GM12878 (cell line): ENCODE results near the gene NDC1. TPM values are rescaled to one million over a fixed set of nuclear protein-coding genes. Genes with fewer than 3 reads are reported as not detected.

Experiments used
- ATAC-seq: fragments of 200-7000 bp; cut with Tn5 transposase; 3 replicates; pipeline ENCODE4 v1.9.1; 2020; ENCODE audit warnings: mild to moderate bottlenecking, moderate library complexity
- BruUV-seq: library from RNA; stranded (reverse); fragments of 400-500 nt; replicated peaks from 2 replicates; lab custom pipeline; 2021; lab: Mats Ljungman, UMichigan
- CTCF ChIA-PET: fragments of 300-600 bp; sonication (Branson Sonifier 250); formaldehyde crosslinking; extraction: SDS; loops from one replicate; lab custom pipeline; 2021; ENCODE audit warnings: inconsistent platforms; lab: Yijun Ruan, JAX
- POLR2A ChIA-PET: fragments of 350-600 bp; formaldehyde crosslinking; extraction: SDS; loops from one replicate; lab custom pipeline; 2021; ENCODE audit warnings: inconsistent platforms; lab: Charles Lee
- RAD21 ChIA-PET: fragments of 300-600 bp; sonication (Branson Sonifier 250); formaldehyde crosslinking; loops from one replicate; lab custom pipeline; 2023; ENCODE audit warnings: antibody characterized with exemption; ENCODE audit not compliant: unreplicated experiment; lab: Charles Lee
- SMC1A ChIA-PET: fragments of 300-600 bp; sonication (Branson Sonifier 250); formaldehyde crosslinking; loops from one replicate; lab custom pipeline; 2023; ENCODE audit not compliant: unreplicated experiment, uncharacterized antibody; lab: Charles Lee
- DNase-seq: peaks from one replicate; pipeline ENCODE4 v3.0.0-alpha.2; 2011; ENCODE audit warnings: low read depth, low spot score
- FAIRE-seq: peaks from 3 replicates; lab custom pipeline; 2011; peaks lifted over from hg19 to GRCh38; lab: Jason Lieb, UNC
- H2AFZ ChIP-seq: 2 replicates; pipeline ENCODE4 v1.6.0; 2011; ENCODE audit warnings: low read depth, low read length, control low read depth; ENCODE audit not compliant: control insufficient read depth
- H3K27ac ChIP-seq: 2 replicates; pipeline ENCODE4 v1.5.1; 2011; ENCODE audit warnings: control low read depth; ENCODE audit not compliant: control insufficient read depth, insufficient read depth
- H3K27me3 ChIP-seq, 2 experiments: replicated peaks in 1 of 2; 2 replicates each; pipeline versions ENCODE4 v1.6.0 to v1.6.1; 2011; ENCODE audit warnings: low read length in 1 of 2; ENCODE audit not compliant: control insufficient read depth in 2 of 2, insufficient read depth in 2 of 2
- H3K36me3 ChIP-seq, 2 experiments: 2 replicates each; pipeline ENCODE4 v1.5.1; 2011; ENCODE audit warnings: low read length in 1 of 2; ENCODE audit not compliant: control insufficient read depth in 2 of 2, insufficient read depth in 2 of 2
- H3K4me1 ChIP-seq: 2 replicates; pipeline ENCODE4 v1.6.1; 2011; ENCODE audit warnings: mild to moderate bottlenecking, low read length, moderate library complexity, mixed read lengths; ENCODE audit not compliant: control insufficient read depth, insufficient read depth
- H3K4me2 ChIP-seq: 2 replicates; pipeline ENCODE4 v1.6.0; 2011; ENCODE audit warnings: control low read depth; ENCODE audit not compliant: control insufficient read depth, insufficient read depth
- H3K4me3 ChIP-seq: fragments of 200-600 bp; sonication (generic); 2 replicates; pipeline ENCODE4 v1.5.1; 2016
- H3K79me2 ChIP-seq: 2 replicates; pipeline ENCODE4 v1.6.0; 2011; ENCODE audit warnings: low read length; ENCODE audit not compliant: control insufficient read depth, insufficient read depth
- H3K9ac ChIP-seq: 2 replicates; pipeline ENCODE4 v1.8.0; 2011; ENCODE audit warnings: low read length, control low read depth, mixed read lengths; ENCODE audit not compliant: control insufficient read depth, insufficient read depth
- H3K9me3 ChIP-seq: replicated peaks from 3 replicates; pipeline ENCODE4 v1.5.1; 2011; ENCODE audit warnings: mild to moderate bottlenecking, low read length; ENCODE audit not compliant: control insufficient read depth, insufficient read depth
- H4K20me1 ChIP-seq: 2 replicates; pipeline ENCODE4 v1.6.0; 2011; ENCODE audit not compliant: control insufficient read depth, insufficient read depth
- CTCF ChIP-seq, 3 experiments: IDR thresholded peaks in 2 of 3; conservative IDR thresholded peaks in 1 of 3; 2 replicates each; pipeline ENCODE4 v1.5.1; 2011; ENCODE audit warnings: low read depth in 3 of 3, low read length in 3 of 3, mild to moderate bottlenecking in 3 of 3, control low read depth in 2 of 3, moderate library complexity in 2 of 3, inconsistent platforms in 1 of 3, mixed read lengths in 1 of 3; ENCODE audit not compliant: control insufficient read depth in 2 of 3, insufficient read depth in 1 of 3; ENCODE audit errors: extremely low read depth in 1 of 3
- MYB ChIP-seq: fragments of 150-350 bp; IDR thresholded peaks from 2 replicates; pipeline ENCODE4 v1.6.1; 2014; ENCODE audit warnings: mild to moderate bottlenecking, low read depth, low read length, borderline replicate concordance
- RAD21 ChIP-seq: IDR thresholded peaks from 2 replicates; pipeline ENCODE4 v1.6.1; 2011; ENCODE audit warnings: mild to moderate bottlenecking, low read depth, low read length, moderate library complexity; ENCODE audit not compliant: insufficient read depth
- SMC3 ChIP-seq: IDR thresholded peaks from 2 replicates; pipeline ENCODE4 v1.6.1; 2011; ENCODE audit warnings: low read length, improper control_type of control experiment, borderline replicate concordance
- TCF7 ChIP-seq: IDR thresholded peaks from 2 replicates; pipeline ENCODE4 v1.6.1; 2014; ENCODE audit warnings: antibody characterized with exemption, borderline replicate concordance
- WGBS: methylation state at CpG from one replicate; pipeline ENCODE4 v1.1.6; 2016; ENCODE audit warnings: low lambda C conversion rate; ENCODE audit not compliant: insufficient replicate concordance, insufficient coverage; ENCODE audit errors: missing lambda C conversion rate; 5-methylcytosine and 5-hydroxymethylcytosine counted together
- in situ Hi-C: fragments of 300-500 bp; cut with MboI; formaldehyde crosslinking; loops from 9 replicates; pipeline ENCODE4 v1.14.3; 2018; ENCODE audit warnings: mixed read lengths
- intact Hi-C: fragments of 100-400 bp; cut with micrococcal nuclease; formaldehyde crosslinking; loops from one replicate; pipeline ENCODE4 v1.14.2; 2022; ENCODE audit not compliant: unreplicated experiment
- polyA plus RNA-seq, 11 experiments: library from polyadenylated mRNA; depleted of rRNA in 4 of 11; unstranded in 6 of 11; stranded (reverse) in 5 of 11; fragments of >200 nt; fragmentation: Nextera tagmentation in 4 of 11; fragmentation: Illumina TruSeq in 1 of 11; extraction: Ambion mirVana in 4 of 11; extraction: Trizol in 1 of 11; gene quantifications; 1 replicate in 1 of 11; 2 replicates in 10 of 11; pipeline versions ENCODE4 v1.2.1 to v1.2.3, GENCODE V29; 2011 to 2016; ENCODE audit warnings: inconsistent platforms in 2 of 11, missing spikeins in 2 of 11, low read depth in 1 of 11
- total RNA-seq, 4 experiments: library from RNA; depleted of rRNA in 3 of 4; stranded (reverse); fragments of >200 nt in 3 of 4; fragmentation: Illumina TruSeq in 1 of 4; extraction: Trizol in 1 of 4; gene quantifications; 2 replicates each; pipeline versions ENCODE4 v1.2.1 to v1.2.3, GENCODE V29; 2013 to 2021

Gene NDC1
- total and polyA plus RNA-seq, 10 of the 15 experiments (the other 5 are each of a cell fraction or from before 2014, with no cell fraction given): 20.2 to 77.6 (median 47.1) TPM

- Histone ChIP-seq H3K36me3 (no peaks in the 10 kb centered on the region), H3K4me1 (no peaks in the 10 kb centered on the region), H2AFZ (no peak overlapping the region), H3K9me3 (no peaks in the 10 kb centered on the region), H3K4me2 (no peak overlapping the region), H3K27ac (no peak overlapping the region), H3K79me2 (no peaks in the 10 kb centered on the region), H4K20me1 (no peaks in the 10 kb centered on the region), H3K4me3 (no peak overlapping the region), H3K27me3 (no peaks in the 10 kb centered on the region), H3K9ac (no peak overlapping the region)
- 40% methylated on average over 6 of the region's 6 CpGs for WGBS
- no TSS peak for BruUV-seq
- ChIA-PET RAD21 (interaction anchor here (1.1 kb wide), 1 partner anchor 269 kb away, joined by 3 read pairs; no protein-coding TSS in a partner anchor), CTCF (interaction anchor here (0.6 to 2.3 kb wide), 21 partner anchors 7 to 1090 kb away, joined by 3 to 11 read pairs (median 4); no protein-coding TSS in a partner anchor), POLR2A (interaction anchor here (0.7 kb wide), 1 partner anchor 1074 kb away, joined by 5 read pairs; no protein-coding TSS in a partner anchor), SMC1A (interaction anchor here (0.7 to 1.2 kb wide), 8 partner anchors 19 to 1420 kb away, joined by 3 to 4 read pairs (median 3); no protein-coding TSS in a partner anchor)
- intact Hi-C loops: loop anchor here (1.0 kb wide), 2 partner anchors 39 to 269 kb away; no protein-coding TSS in a partner anchor
- DNase-seq (no peak), FAIRE-seq (peak; percentile 86), ATAC-seq (peak; percentile 81)
- TF ChIP-seq TCF7 (no peak), RAD21 (peak; percentile 63), CTCF (IDR thresholded peaks at IDR 0.05 in 2 of 3, conservative IDR thresholded peaks at IDR 0.05 in 1 of 3; ENCODE audit: control insufficient read depth in 2 of 3, extremely low read depth in 1 of 3, insufficient read depth in 1 of 3, low read depth in 3 of 3, low read length in 3 of 3) (peak; percentile 66 to 69 (median 69)), SMC3 (peak; percentile 49; the same call in 1 of the 2 replicates), MYB (no peak)
- in situ Hi-C loops: loop anchor here (5.0 kb wide), 1 partner anchor 267 kb away; no protein-coding TSS in a partner anchor
Observed at GRCh38 chr1:53754484-53755312, 83.4 kb downstream of the NDC1 start.
